Body of pancreas (tissue), 4 donors: ENCODE data around the gene CAMKK2.

Experiments used
- POLR2A ChIP-seq, 3 donors: fragments of 450-650 bp; IDR thresholded peaks; one replicate each; pipeline ENCODE4 v1.6.1; 2016; ENCODE audit warnings: antibody characterized with exemption in 3 of 3, mild to moderate bottlenecking in 2 of 3
- TF ChIP-seq, protein P1 (sequence below), 7 experiments: fragments of 450-650 bp in 4 of 7; fragments of 200-600 bp in 3 of 7; sonication (generic) in 3 of 7; IDR thresholded peaks; one replicate each; pipeline ENCODE4 v1.5.1; 2016 to 2019; ENCODE audit warnings: antibody characterized with exemption in 7 of 7

DNA sequence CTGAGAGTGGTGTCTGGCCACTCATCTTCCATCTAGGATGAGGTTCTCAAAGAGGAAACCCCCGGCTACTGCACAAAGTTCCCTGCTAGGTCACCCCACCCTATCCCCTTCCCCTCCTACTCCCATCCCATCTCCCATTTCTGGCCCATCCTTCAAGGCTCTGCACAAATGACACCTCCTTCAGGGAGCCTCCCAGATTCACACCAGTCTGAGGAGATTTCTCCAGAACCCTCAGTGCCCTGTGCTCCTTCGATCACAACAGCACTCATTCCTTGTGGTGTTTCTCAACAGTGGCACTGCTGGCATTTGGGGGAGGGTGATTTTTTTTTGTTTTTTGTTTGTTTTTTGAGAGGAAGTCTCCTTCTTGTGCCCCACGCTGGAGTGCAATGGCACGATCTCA lies 2.9 kb downstream of the CAMKK2 start:
- TF ChIP-seq, protein P1, sequence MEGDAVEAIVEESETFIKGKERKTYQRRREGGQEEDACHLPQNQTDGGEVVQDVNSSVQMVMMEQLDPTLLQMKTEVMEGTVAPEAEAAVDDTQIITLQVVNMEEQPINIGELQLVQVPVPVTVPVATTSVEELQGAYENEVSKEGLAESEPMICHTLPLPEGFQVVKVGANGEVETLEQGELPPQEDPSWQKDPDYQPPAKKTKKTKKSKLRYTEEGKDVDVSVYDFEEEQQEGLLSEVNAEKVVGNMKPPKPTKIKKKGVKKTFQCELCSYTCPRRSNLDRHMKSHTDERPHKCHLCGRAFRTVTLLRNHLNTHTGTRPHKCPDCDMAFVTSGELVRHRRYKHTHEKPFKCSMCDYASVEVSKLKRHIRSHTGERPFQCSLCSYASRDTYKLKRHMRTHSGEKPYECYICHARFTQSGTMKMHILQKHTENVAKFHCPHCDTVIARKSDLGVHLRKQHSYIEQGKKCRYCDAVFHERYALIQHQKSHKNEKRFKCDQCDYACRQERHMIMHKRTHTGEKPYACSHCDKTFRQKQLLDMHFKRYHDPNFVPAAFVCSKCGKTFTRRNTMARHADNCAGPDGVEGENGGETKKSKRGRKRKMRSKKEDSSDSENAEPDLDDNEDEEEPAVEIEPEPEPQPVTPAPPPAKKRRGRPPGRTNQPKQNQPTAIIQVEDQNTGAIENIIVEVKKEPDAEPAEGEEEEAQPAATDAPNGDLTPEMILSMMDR (IDR thresholded peaks at IDR 0.05) = no peak
- TF ChIP-seq POLR2A (IDR thresholded peaks at IDR 0.05) = no peak
